Measurements from ENCODE around the gene AMZ1. TPM values are rescaled to one million over a fixed set of nuclear protein-coding genes. Genes with fewer than 3 reads are reported as not detected.
A peak's percentile ranks its signal among the peaks of the same experiment; 100 is the strongest.

The AMZ1 gene
- total RNA-seq, 4 donors from 2014 or later, result 0.64 TPM; not detected in 3

DNA sequence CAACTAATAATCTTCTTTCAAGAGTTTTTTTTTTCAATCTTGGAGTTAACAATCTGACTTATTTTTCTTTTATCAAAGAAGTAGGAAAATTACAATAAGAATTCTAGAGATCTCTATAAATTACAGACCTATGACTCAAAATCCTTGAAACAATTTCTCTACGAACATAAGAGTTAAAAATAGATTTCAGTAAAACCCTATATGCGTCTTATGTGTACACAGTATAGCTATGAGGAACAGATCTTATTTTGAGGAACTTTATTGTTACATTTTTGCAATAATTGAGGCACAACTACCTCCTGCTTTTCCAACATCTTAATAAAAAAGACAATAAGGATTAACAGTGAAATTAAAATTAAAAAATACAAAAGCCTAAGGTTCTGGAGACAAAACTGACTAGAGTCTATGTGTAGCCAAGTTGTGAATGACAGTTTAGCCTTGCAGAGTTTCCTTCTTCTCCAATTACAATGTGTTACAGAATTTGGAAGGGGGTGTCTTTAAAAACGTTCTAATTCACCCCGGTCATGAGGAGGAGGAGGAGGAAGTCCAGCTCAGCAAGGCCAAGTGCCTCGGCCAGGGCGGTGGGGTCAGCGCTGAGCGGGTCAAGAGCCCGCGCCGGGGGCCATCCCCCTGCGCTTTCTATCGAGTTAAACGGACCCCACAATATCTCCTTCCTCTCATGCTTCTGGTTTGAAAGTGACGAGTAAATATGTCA is 40.5 kb downstream of the AMZ1 start:
- Histone ChIP-seq H3K9me3 (no peaks in the 10 kb centered on the region), H3K27me3 (no peaks in the 10 kb centered on the region), H3K27ac (peak overlapping the region; percentile 69 to 86 (median 78)), H3K4me3 (no peak overlapping the region), H3K36me3 (peaks cover 0 to 5% (median 0%) of the 10 kb centered on the region in 4 donors), H3K4me1 (peaks cover 9 to 27% (median 19%) of the 10 kb centered on the region in 4 donors)
- TF ChIP-seq, protein P1, sequence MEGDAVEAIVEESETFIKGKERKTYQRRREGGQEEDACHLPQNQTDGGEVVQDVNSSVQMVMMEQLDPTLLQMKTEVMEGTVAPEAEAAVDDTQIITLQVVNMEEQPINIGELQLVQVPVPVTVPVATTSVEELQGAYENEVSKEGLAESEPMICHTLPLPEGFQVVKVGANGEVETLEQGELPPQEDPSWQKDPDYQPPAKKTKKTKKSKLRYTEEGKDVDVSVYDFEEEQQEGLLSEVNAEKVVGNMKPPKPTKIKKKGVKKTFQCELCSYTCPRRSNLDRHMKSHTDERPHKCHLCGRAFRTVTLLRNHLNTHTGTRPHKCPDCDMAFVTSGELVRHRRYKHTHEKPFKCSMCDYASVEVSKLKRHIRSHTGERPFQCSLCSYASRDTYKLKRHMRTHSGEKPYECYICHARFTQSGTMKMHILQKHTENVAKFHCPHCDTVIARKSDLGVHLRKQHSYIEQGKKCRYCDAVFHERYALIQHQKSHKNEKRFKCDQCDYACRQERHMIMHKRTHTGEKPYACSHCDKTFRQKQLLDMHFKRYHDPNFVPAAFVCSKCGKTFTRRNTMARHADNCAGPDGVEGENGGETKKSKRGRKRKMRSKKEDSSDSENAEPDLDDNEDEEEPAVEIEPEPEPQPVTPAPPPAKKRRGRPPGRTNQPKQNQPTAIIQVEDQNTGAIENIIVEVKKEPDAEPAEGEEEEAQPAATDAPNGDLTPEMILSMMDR (IDR thresholded peaks at IDR 0.05), result no peak
- TF ChIP-seq EP300 (IDR thresholded peaks at IDR 0.05; ENCODE audit: low read depth) (no peak), POLR2A (IDR thresholded peaks at IDR 0.05) (no peak), POLR2AphosphoS5 (IDR thresholded peaks at IDR 0.05) (no peak)
- DNase-seq, result no peak
- WGBS, 2 donors (ENCODE audit: low coverage in 1 of 2), result 65 to 95% methylated on average over 2 to 15 of the region's 15 CpGs
- intact Hi-C loops (cut with DNase I; ENCODE audit: low total_unique reads) (loop anchor here (2.0 kb wide), 1 partner anchor 78 kb away; no protein-coding TSS in a partner anchor), in situ Hi-C loops (cut with MboI; ENCODE audit: low pct_ligation_motif_present in 1 of 4, low pct_unique_long_range_greater_than_20kb in 1 of 4, low sequenced_read_pairs in 3 of 4) (no loop called here)

DNA sequence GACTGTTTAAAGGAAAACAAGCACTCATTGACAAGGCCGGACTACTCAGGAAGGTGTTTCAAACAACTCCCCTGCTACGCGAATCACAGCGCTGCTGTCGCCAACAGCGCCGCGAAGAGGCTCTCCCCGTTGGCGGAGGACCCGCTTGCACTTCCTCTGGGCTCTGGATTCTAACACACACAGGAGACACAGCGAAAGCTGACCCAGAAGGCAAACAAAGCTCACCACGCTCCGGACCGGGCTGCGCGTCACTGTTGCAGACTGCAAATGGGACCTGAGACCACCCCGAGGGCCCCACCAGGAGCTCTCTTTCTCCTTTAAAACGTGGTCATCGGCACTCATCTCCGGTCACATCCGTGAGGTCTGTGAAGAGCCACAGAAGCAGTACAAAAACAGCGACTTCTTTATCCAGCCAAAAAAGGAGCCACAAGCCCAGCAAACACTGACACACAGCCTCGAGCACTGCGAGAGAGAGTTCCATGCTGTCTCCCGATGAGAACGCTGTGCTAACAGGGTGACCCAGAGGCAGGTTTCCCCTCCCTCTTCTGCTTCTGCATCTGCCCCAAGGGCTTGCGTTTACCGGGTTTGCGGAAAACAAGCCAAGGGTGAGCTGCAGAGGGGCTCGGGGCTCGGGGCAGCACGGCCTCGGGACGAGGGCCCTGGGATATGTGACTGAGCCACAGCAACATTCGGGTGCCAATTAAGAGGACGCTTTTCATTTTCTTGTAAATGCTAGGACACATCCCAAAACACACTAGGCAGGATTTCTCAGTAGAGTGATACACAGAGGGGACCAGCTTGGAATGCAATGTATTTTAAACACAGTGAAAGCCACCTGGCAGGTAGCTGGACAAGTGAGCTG is 41.3 kb downstream of the AMZ1 start:
- intact Hi-C loops (cut with DNase I; ENCODE audit: low total_unique reads), result loop anchor here (2.0 kb wide), 1 partner anchor 78 kb away; no protein-coding TSS in a partner anchor
- H3K36me3 ChIP-seq, result peaks cover 0 to 5% (median 0%) of the 10 kb centered on the region in 4 donors
- H3K9me3 ChIP-seq, result no peaks in the 10 kb centered on the region
- peak overlapping the region in 1 of 4 donors; percentile 10 for H3K4me3 ChIP-seq
- WGBS, 2 donors (ENCODE audit: low coverage in 1 of 2), result 60 to 80% methylated on average over 1 to 33 of the region's 37 CpGs
- DNase-seq, result no peak
- peak overlapping the region; percentile 69 to 86 (median 78) for H3K27ac ChIP-seq
- peaks cover 11 to 35% (median 21%) of the 10 kb centered on the region in 4 donors for H3K4me1 ChIP-seq
- no peaks in the 10 kb centered on the region for H3K27me3 ChIP-seq
- TF ChIP-seq POLR2AphosphoS5 (IDR thresholded peaks at IDR 0.05), result peak in 1 of 3 donors; percentile 43
- no peak for TF ChIP-seq EP300 (IDR thresholded peaks at IDR 0.05; ENCODE audit: low read depth)
- no peak for TF ChIP-seq POLR2A (IDR thresholded peaks at IDR 0.05)
- in situ Hi-C loops (cut with MboI; ENCODE audit: low pct_ligation_motif_present in 1 of 4, low pct_unique_long_range_greater_than_20kb in 1 of 4, low sequenced_read_pairs in 3 of 4), result no loop called here

DNA sequence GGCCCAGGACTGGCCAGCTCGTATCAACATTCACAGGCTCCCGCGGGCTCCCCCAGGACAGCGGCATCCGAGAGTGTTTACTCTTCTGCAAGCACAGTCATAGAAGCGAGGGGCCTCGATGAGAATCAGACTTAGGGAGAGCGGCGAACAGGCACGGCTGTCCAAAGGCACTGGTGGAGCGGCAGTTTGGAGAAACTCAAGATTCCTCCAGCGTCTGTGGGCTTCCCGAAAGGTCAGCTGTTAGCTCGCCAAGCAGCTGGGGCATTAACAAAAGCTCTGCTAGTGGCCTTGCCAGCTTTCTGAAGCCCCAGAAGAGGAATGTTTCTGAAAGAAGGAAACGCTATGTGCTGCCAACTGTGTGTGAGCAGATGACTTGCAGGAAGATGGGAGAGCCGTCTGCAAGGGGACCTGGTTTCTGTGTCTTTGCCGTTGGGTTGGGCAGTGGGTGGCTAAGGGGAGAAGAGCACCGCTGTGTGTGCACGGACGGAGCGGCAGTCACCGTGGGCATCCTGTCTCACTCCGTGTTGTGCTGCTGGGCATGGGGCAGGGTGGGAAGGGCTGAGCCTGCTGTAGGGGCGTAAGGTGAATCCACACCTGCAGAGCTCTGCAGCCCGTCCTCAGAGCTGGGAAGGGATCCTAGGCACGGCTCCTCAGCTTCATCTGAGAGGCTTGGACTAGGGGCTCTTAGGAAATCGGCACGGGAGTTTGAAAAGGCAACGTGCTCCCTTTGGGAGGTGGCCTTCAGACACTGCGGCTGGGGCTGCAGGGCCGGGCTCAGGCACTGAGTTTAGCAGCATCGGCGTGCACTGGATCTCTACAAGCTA is 42.1 kb downstream of the AMZ1 start:
- no peak overlapping the region for H3K4me3 ChIP-seq
- H3K27ac ChIP-seq, result peak overlapping the region; percentile 69 to 86 (median 78)
- in situ Hi-C loops (cut with MboI; ENCODE audit: low pct_ligation_motif_present in 1 of 4, low pct_unique_long_range_greater_than_20kb in 1 of 4, low sequenced_read_pairs in 3 of 4) (no loop called here), intact Hi-C loops (cut with DNase I; ENCODE audit: low total_unique reads) (loop anchor here (2.0 kb wide), 1 partner anchor 77 kb away; no protein-coding TSS in a partner anchor)
- TF ChIP-seq POLR2A (IDR thresholded peaks at IDR 0.05) (no peak), EP300 (IDR thresholded peaks at IDR 0.05; ENCODE audit: low read depth) (peak; percentile 40), POLR2AphosphoS5 (IDR thresholded peaks at IDR 0.05) (peak; percentile 17 to 51 (median 36))
- TF ChIP-seq, protein P1 (IDR thresholded peaks at IDR 0.05), result no peak
- H3K36me3 ChIP-seq, result peaks cover 0 to 5% (median 0%) of the 10 kb centered on the region in 4 donors
- no peak for DNase-seq
- peaks cover 12 to 44% (median 28%) of the 10 kb centered on the region in 4 donors for H3K4me1 ChIP-seq
- H3K9me3 ChIP-seq, result no peaks in the 10 kb centered on the region
- no peaks in the 10 kb centered on the region for H3K27me3 ChIP-seq
- WGBS, 2 donors (ENCODE audit: low coverage in 1 of 2), result 62 to 83% methylated on average over 4 to 31 of the region's 33 CpGs
